ENCODE data around the gene SCEL. TPM values are rescaled to one million over a fixed set of nuclear protein-coding genes. Genes with fewer than 3 reads are reported as not detected.

The SCEL gene
- total RNA-seq, 4 donors from 2014 or later, result 0.48 TPM; not detected in 3

DNA sequence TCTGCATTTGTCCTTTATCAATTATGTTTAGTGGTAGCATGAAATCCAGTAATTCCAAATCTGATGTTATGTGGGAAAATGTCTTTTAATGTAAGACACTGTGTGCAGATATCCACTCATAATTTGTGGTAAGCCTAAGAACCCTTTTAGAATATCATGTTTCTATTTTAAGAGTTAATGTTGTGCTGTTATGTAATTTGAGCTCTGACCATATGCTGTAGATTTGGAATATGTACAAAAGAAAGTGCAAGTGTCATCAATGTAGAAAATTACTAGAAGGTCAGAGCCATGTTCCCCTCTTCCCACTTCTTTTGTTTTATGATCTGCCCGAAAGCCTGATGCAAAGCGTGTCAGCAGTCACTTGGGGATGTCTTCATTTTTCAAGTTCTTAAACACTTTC is 44.5 kb downstream of the SCEL start:
- Histone ChIP-seq H3K27ac (no peak overlapping the region), H3K9me3 (no peaks in the 10 kb centered on the region), H3K4me1 (no peaks in the 10 kb centered on the region), H3K4me3 (no peak overlapping the region), H3K36me3 (no peaks in the 10 kb centered on the region), H3K27me3 (no peaks in the 10 kb centered on the region)
- DNase-seq, result no peak
- intact Hi-C loops (cut with DNase I; ENCODE audit: low total_unique reads), result no loop called here
- no peak for TF ChIP-seq POLR2A (IDR thresholded peaks at IDR 0.05)
- TF ChIP-seq, protein P1, sequence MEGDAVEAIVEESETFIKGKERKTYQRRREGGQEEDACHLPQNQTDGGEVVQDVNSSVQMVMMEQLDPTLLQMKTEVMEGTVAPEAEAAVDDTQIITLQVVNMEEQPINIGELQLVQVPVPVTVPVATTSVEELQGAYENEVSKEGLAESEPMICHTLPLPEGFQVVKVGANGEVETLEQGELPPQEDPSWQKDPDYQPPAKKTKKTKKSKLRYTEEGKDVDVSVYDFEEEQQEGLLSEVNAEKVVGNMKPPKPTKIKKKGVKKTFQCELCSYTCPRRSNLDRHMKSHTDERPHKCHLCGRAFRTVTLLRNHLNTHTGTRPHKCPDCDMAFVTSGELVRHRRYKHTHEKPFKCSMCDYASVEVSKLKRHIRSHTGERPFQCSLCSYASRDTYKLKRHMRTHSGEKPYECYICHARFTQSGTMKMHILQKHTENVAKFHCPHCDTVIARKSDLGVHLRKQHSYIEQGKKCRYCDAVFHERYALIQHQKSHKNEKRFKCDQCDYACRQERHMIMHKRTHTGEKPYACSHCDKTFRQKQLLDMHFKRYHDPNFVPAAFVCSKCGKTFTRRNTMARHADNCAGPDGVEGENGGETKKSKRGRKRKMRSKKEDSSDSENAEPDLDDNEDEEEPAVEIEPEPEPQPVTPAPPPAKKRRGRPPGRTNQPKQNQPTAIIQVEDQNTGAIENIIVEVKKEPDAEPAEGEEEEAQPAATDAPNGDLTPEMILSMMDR (IDR thresholded peaks at IDR 0.05), result no peak

DNA sequence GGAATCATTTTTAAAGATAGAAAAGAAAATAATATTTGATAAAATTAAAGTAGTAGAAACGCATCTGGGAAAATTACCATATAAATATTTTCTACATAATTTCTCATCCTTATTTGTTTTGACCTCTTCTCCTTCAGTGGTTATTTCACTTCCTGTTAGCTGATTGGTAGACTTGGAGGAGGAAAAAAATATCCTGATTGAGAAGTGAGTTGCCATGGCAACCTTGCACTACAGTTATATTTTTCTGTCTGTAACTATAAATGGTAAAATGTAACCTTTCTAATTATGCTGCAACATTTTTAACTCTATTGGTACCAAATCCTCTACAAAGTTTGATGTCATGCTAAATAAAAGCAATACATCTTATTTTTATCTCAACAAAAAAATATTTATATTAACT is 45.2 kb downstream of the SCEL start:
- Histone ChIP-seq H3K36me3 (no peaks in the 10 kb centered on the region), H3K4me1 (no peaks in the 10 kb centered on the region), H3K27ac (no peak overlapping the region), H3K4me3 (no peak overlapping the region), H3K27me3 (no peaks in the 10 kb centered on the region), H3K9me3 (no peaks in the 10 kb centered on the region)
- intact Hi-C loops (cut with DNase I; ENCODE audit: low total_unique reads), result no loop called here
- TF ChIP-seq POLR2A (IDR thresholded peaks at IDR 0.05), result no peak
- TF ChIP-seq, protein P1 (IDR thresholded peaks at IDR 0.05), result no peak
- no peak for DNase-seq

DNA sequence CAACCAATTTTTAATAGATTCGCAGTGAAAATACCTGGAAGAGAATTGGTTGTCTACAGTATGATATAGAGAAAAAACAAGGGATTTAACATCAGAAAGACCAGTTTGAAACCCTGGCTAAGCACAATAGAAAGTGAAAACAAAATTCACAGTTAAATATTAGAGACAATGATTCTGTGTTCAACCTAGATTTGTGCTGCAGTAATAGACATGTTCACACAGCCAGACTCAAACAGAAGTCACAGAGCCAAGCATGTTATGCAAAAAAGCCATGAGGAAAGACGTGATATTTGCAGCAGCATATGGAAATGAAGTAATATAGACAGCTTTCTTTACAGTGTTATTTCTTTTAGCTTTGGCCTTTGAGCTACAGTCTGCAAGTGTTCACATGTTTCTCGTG is 48.1 kb downstream of the SCEL start:
- Histone ChIP-seq H3K27ac (no peak overlapping the region), H3K36me3 (no peaks in the 10 kb centered on the region), H3K27me3 (no peaks in the 10 kb centered on the region), H3K4me3 (no peak overlapping the region), H3K4me1 (no peaks in the 10 kb centered on the region), H3K9me3 (no peaks in the 10 kb centered on the region)
- TF ChIP-seq POLR2A (IDR thresholded peaks at IDR 0.05), result no peak
- TF ChIP-seq, protein P1 (IDR thresholded peaks at IDR 0.05), result no peak
- DNase-seq, result no peak
- intact Hi-C loops (cut with DNase I; ENCODE audit: low total_unique reads), result no loop called here

DNA sequence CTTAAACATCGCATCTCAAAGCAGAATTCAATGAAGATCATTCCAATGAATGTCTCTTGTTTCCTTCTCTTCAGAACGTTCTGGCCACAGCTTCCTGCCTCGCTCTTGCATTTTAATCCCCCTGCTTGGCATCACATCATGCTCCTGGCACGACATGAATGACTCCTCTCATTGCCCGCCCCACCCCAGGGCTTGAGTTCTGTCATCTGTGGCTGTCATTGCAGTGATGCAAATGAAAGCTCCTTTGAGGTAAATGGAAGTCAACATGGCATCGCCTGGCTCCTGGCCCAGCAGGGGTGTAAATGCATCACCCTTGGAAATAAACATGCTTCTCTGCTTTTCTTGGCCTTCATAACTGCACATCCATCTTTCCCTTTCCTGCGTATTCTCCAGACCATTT is 48.6 kb downstream of the SCEL start:
- H3K27me3 ChIP-seq, result no peaks in the 10 kb centered on the region
- intact Hi-C loops (cut with DNase I; ENCODE audit: low total_unique reads), result no loop called here
- TF ChIP-seq POLR2A (IDR thresholded peaks at IDR 0.05), result no peak
- TF ChIP-seq, protein P1 (IDR thresholded peaks at IDR 0.05), result no peak
- H3K9me3 ChIP-seq, result no peaks in the 10 kb centered on the region
- DNase-seq, result no peak
- H3K4me1 ChIP-seq, result no peaks in the 10 kb centered on the region
- H3K36me3 ChIP-seq, result no peaks in the 10 kb centered on the region
- H3K27ac ChIP-seq, result no peak overlapping the region
- no peak overlapping the region for H3K4me3 ChIP-seq

DNA sequence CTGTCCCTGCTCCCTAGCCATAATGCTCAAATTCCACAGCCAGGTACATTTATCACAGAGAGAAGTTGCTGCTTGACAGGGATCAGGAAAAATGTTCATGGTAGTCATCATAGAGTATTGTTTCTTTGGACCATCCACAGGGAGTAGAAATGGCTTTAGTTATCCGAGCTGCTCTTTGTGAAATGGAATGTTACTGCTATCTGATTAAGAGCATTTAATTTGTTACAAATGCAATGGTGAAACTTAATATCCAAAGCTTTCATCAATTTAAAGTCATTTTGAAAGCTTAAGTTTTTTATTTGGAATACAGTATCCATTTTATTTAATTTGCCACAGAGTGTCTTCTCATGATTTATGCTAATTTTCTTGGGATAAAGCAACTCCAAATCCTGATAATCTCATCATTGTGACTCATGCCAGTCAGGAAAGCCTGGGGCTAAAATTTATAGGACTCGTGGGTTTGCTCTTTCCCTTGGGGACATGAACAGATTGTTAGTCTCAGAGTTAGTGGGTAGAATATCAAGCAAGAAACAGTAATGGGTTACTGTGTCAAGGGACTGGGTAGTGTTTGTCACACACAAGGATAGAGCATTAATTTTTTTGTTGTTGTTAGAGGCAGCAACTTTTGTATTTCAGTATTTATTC is 59.8 kb downstream of the SCEL start:
- intact Hi-C loops (cut with DNase I; ENCODE audit: low total_unique reads), result no loop called here
- H3K27ac ChIP-seq, result no peak overlapping the region
- H3K27me3 ChIP-seq, result no peaks in the 10 kb centered on the region
- DNase-seq, result no peak
- H3K36me3 ChIP-seq, result no peaks in the 10 kb centered on the region
- TF ChIP-seq, protein P1 (IDR thresholded peaks at IDR 0.05), result no peak
- no peaks in the 10 kb centered on the region for H3K4me1 ChIP-seq
- no peak overlapping the region for H3K4me3 ChIP-seq
- no peaks in the 10 kb centered on the region for H3K9me3 ChIP-seq
